OCI-LY7 (cell line): ENCODE data around the gene FOXN4.

Experiments used
- EZH2phosphoT487 ChIP-seq: fragments of 200-600 bp; sonication (generic); IDR thresholded peaks from 2 replicates; pipeline ENCODE4 v1.6.1; 2018; ENCODE audit warnings: low read depth, borderline replicate concordance, mild to moderate bottlenecking, mixed run types, antibody characterized with exemption, low read length, moderate library complexity, mixed read lengths
- TF ChIP-seq, protein P1 (sequence below): fragments of 200-600 bp; sonication (generic); conservative IDR thresholded peaks from 2 replicates; pipeline ENCODE4 v1.5.1; 2014; ENCODE audit warnings: mild to moderate bottlenecking, antibody characterized with exemption, low read length, moderate library complexity, mixed read lengths

DNA sequence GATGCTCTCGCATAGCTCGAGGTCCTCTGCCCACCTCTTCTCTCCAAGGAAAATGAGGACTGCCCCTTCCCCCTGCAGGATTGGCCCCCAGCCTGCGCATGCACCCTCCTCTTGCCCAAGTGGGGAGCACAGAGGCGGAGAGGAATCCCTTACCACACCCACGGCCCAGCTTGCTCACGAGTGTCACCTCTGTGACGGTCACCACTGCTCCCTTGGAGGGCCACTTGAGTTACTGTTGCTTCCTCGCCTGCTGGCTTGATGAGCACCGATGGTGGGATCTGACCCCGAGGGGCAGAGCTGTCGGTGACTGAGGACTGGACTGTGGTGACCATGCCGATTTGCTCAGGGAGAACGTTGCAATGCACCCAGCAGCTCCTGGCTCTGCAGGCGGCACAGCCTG is 41.7 kb downstream of the FOXN4 start:
- TF ChIP-seq, protein P1, sequence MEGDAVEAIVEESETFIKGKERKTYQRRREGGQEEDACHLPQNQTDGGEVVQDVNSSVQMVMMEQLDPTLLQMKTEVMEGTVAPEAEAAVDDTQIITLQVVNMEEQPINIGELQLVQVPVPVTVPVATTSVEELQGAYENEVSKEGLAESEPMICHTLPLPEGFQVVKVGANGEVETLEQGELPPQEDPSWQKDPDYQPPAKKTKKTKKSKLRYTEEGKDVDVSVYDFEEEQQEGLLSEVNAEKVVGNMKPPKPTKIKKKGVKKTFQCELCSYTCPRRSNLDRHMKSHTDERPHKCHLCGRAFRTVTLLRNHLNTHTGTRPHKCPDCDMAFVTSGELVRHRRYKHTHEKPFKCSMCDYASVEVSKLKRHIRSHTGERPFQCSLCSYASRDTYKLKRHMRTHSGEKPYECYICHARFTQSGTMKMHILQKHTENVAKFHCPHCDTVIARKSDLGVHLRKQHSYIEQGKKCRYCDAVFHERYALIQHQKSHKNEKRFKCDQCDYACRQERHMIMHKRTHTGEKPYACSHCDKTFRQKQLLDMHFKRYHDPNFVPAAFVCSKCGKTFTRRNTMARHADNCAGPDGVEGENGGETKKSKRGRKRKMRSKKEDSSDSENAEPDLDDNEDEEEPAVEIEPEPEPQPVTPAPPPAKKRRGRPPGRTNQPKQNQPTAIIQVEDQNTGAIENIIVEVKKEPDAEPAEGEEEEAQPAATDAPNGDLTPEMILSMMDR, result no peak
- TF ChIP-seq EZH2phosphoT487, result no peak
